B cell (primary cell): ENCODE data around the gene NOS1AP. TPM values are rescaled to one million over a fixed set of nuclear protein-coding genes. Genes with fewer than 3 reads are reported as not detected.

ENCODE experiments used
- ATAC-seq: fragments of 200-7000 bp; cut with Tn5 transposase; one replicate; pipeline ENCODE4 v1.10.0; 2021; ENCODE audit warnings: low read depth, mild to moderate bottlenecking, moderate number of reproducible peaks, moderate library complexity
- CTCF ChIA-PET: fragments of 350-600 bp; sonication (Branson Sonifier 250); formaldehyde crosslinking; loops from one replicate; lab custom pipeline; 2021; ENCODE audit warnings: antibody characterized with exemption, inconsistent platforms; lab: Charles Lee
- POLR2A ChIA-PET: fragments of 350-600 bp; sonication (Branson Sonifier 250); formaldehyde crosslinking; loops from one replicate; lab custom pipeline; 2021; ENCODE audit warnings: antibody characterized with exemption; lab: Charles Lee
- DNase-seq: peaks from one replicate; pipeline ENCODE4 v3.0.0; 2013
- H2AFZ ChIP-seq: 2 replicates; pipeline ENCODE4 v1.6.1; 2012; ENCODE audit warnings: mild to moderate bottlenecking, low read depth, low read length; ENCODE audit not compliant: insufficient read depth, poor library complexity, severe bottlenecking
- H3K27ac ChIP-seq, 2 donors: 1 replicate in 1 of 2; 2 replicates in 1 of 2; pipeline ENCODE4 v1.5.1; 2012 to 2013; ENCODE audit warnings: low read length in 2 of 2, mild to moderate bottlenecking in 2 of 2, moderate library complexity in 1 of 2
- H3K27me3 ChIP-seq, 4 experiments: fragments of 200-600 bp in 1 of 4; sonication (generic) in 1 of 4; replicated peaks in 1 of 4; 1 replicate in 2 of 4; 2 replicates in 2 of 4; pipeline versions ENCODE4 v1.6.1 to v1.7.0; 2013 to 2016; ENCODE audit warnings: low read length in 3 of 4, mild to moderate bottlenecking in 2 of 4, mixed read lengths in 1 of 4, moderate library complexity in 1 of 4; ENCODE audit not compliant: insufficient read depth in 4 of 4, control insufficient read depth in 3 of 4; ENCODE audit errors: control extremely low read depth in 1 of 4
- H3K36me3 ChIP-seq, 2 experiments: replicated peaks in 1 of 2; 1 replicate in 1 of 2; 2 replicates in 1 of 2; pipeline versions ENCODE4 v1.6.1 to v1.7.1; 2013; ENCODE audit warnings: low read length in 1 of 2; ENCODE audit not compliant: insufficient read depth in 2 of 2, control insufficient read depth in 1 of 2; ENCODE audit errors: control extremely low read depth in 1 of 2, extremely low read depth in 1 of 2
- H3K4me1 ChIP-seq, 2 donors: fragments of 200-600 bp in 1 of 2; sonication (generic) in 1 of 2; 1 replicate in 1 of 2; 2 replicates in 1 of 2; pipeline versions ENCODE4 v1.5.1 to v1.6.1; 2013 to 2017; ENCODE audit warnings: low read length in 2 of 2; ENCODE audit not compliant: control insufficient read depth in 2 of 2, insufficient read depth in 2 of 2
- H3K4me2 ChIP-seq: replicated peaks from 2 replicates; pipeline ENCODE3; 2012; ENCODE audit warnings: mild to moderate bottlenecking, low read depth, low read length; ENCODE audit not compliant: poor library complexity, severe bottlenecking
- H3K4me3 ChIP-seq, 5 experiments: fragments of 200-600 bp in 1 of 5; sonication (generic) in 1 of 5; 1 replicate in 3 of 5; 2 replicates in 2 of 5; pipeline versions ENCODE4 v1.5.1 to v1.7.0; 2011 to 2016; ENCODE audit warnings: low read length in 4 of 5, mild to moderate bottlenecking in 4 of 5, low read depth in 2 of 5, control low read depth in 1 of 5, moderate library complexity in 1 of 5; ENCODE audit not compliant: insufficient read depth in 1 of 5; ENCODE audit errors: control extremely low read depth in 1 of 5, extremely low read depth in 1 of 5
- H3K79me2 ChIP-seq: fragments of 200-600 bp; sonication (generic); one replicate; pipeline ENCODE4 v1.6.0; 2016; ENCODE audit warnings: low read length; ENCODE audit not compliant: control insufficient read depth, insufficient read depth
- H3K9ac ChIP-seq: fragments of 200-600 bp; sonication (generic); 2 replicates; pipeline ENCODE4 v1.6.1; 2017; ENCODE audit warnings: mild to moderate bottlenecking, low read length, moderate library complexity
- H3K9me3 ChIP-seq, 3 donors: one replicate each; pipeline versions ENCODE4 v1.6.1 to v1.7.1; 2013; ENCODE audit warnings: low read length in 2 of 3; ENCODE audit not compliant: control insufficient read depth in 2 of 3, insufficient read depth in 1 of 3; ENCODE audit errors: control extremely low read depth in 1 of 3
- H4K20me1 ChIP-seq: 2 replicates; pipeline ENCODE4 v1.6.0; 2012; ENCODE audit warnings: mild to moderate bottlenecking, low read length; ENCODE audit not compliant: insufficient read depth, control insufficient read depth, poor library complexity, severe bottlenecking
- H3K27ac Mint-ChIP-seq: one replicate; pipeline ENCODE4 v1.8.0; 2021; ENCODE audit warnings: mixed read lengths
- H3K27me3 Mint-ChIP-seq: one replicate; pipeline ENCODE4 v1.8.0; 2021; ENCODE audit warnings: mixed read lengths
- H3K4me1 Mint-ChIP-seq: one replicate; pipeline ENCODE4 v1.8.0; 2021; ENCODE audit warnings: mixed read lengths
- H3K4me3 Mint-ChIP-seq: one replicate; pipeline ENCODE4 v1.8.0; 2021; ENCODE audit warnings: mixed read lengths
- H3K9me3 Mint-ChIP-seq: one replicate; pipeline ENCODE4 v1.8.0; 2022; ENCODE audit warnings: mixed read lengths; ENCODE audit not compliant: insufficient read depth
- EZH2 ChIP-seq: IDR thresholded peaks from 2 replicates; pipeline ENCODE4 v1.6.1; 2012; ENCODE audit warnings: borderline replicate concordance, low read depth, mild to moderate bottlenecking, moderate library complexity, low read length; ENCODE audit not compliant: insufficient read depth, poor library complexity, severe bottlenecking
- WGBS: methylation state at CpG from one replicate; pipeline ENCODE4 v1.1.5; 2013; ENCODE audit warnings: missing lambda C conversion rate; ENCODE audit not compliant: insufficient coverage; 5-methylcytosine and 5-hydroxymethylcytosine counted together
- intact Hi-C: fragments of 100-400 bp; cut with micrococcal nuclease; formaldehyde crosslinking; loops from one replicate; pipeline ENCODE4 v1.10.0; 2022
- polyA plus RNA-seq: library from polyadenylated mRNA; depleted of rRNA; stranded (reverse); fragments of >200 nt; gene quantifications from 2 replicates; pipeline ENCODE4 v1.2.3, GENCODE V29; 2012
- total RNA-seq, 2 donors: library from RNA; stranded (reverse); fragments of 120-200 nt in 1 of 2; gene quantifications; 1 replicate in 1 of 2; 2 replicates in 1 of 2; pipeline versions ENCODE4 v1.2.3 to v1.2.4, GENCODE V29; 2013 to 2022
- TF ChIP-seq, protein P1 (sequence below): fragments of 200-600 bp; IDR thresholded peaks from one replicate; pipeline ENCODE4 v1.8.0; 2022; ENCODE audit warnings: antibody characterized with exemption, mild to moderate bottlenecking

Gene NOS1AP
- total and polyA plus RNA-seq, 2 donors (not counting 1 experiment from before 2014, with no cell fraction given): 0.32 TPM; not detected in 1

GRCh38 chr1:162398999-162399580 is 329.6 kb downstream of the NOS1AP start:
- Histone ChIP-seq H3K9ac (no peak overlapping the region), H3K27ac (no peak overlapping the region), H3K36me3 (no peaks in the 10 kb centered on the region), H3K4me3 (no peak overlapping the region), H3K79me2 (no peaks in the 10 kb centered on the region), H3K4me1 (no peaks in the 10 kb centered on the region), H3K27me3 (peaks cover 0 to 8% (median 2%) of the 10 kb centered on the region in 4 experiments), H2AFZ (no peak overlapping the region), H3K9me3 (no peaks in the 10 kb centered on the region), H3K4me2 (no peak overlapping the region), H4K20me1 (no peaks in the 10 kb centered on the region)
- intact Hi-C loops: no loop called here
- Mint-ChIP-seq H3K4me3 (no peak overlapping the region), H3K4me1 (no peaks in the 10 kb centered on the region), H3K27ac (no peak overlapping the region), H3K27me3 (peaks cover 51% of the 10 kb centered on the region), H3K9me3 (no peaks in the 10 kb centered on the region)
- CTCF ChIA-PET: no interaction called here
- POLR2A ChIA-PET: no interaction called here
- WGBS: 100% methylated on average over 3 of the region's 8 CpGs
- no peak for DNase-seq
- no peak for ATAC-seq
- TF ChIP-seq EZH2: no peak

- no peaks in the 10 kb centered on the region for H3K4me1 ChIP-seq
- H3K27ac Mint-ChIP-seq: no peak overlapping the region
- H3K27ac ChIP-seq: no peak overlapping the region
- no peaks in the 10 kb centered on the region for H3K9me3 ChIP-seq
- WGBS: 98% methylated on average over 8 of the region's 10 CpGs
- DNase-seq: no peak
- no peak overlapping the region for H3K4me2 ChIP-seq
- CTCF ChIA-PET: no interaction called here
- H4K20me1 ChIP-seq: no peaks in the 10 kb centered on the region
- no peaks in the 10 kb centered on the region for H3K36me3 ChIP-seq
- POLR2A ChIA-PET: no interaction called here
- peaks cover 50% of the 10 kb centered on the region for H3K27me3 Mint-ChIP-seq
- intact Hi-C loops: no loop called here
- H3K79me2 ChIP-seq: no peaks in the 10 kb centered on the region
- H3K9me3 Mint-ChIP-seq: no peaks in the 10 kb centered on the region
- no peak overlapping the region for H3K4me3 Mint-ChIP-seq
- H3K4me3 ChIP-seq: no peak overlapping the region
- H2AFZ ChIP-seq: no peak overlapping the region
- peaks cover 0 to 8% (median 2%) of the 10 kb centered on the region in 4 experiments for H3K27me3 ChIP-seq
- ATAC-seq: no peak
- no peaks in the 10 kb centered on the region for H3K4me1 Mint-ChIP-seq
- TF ChIP-seq, protein P1, sequence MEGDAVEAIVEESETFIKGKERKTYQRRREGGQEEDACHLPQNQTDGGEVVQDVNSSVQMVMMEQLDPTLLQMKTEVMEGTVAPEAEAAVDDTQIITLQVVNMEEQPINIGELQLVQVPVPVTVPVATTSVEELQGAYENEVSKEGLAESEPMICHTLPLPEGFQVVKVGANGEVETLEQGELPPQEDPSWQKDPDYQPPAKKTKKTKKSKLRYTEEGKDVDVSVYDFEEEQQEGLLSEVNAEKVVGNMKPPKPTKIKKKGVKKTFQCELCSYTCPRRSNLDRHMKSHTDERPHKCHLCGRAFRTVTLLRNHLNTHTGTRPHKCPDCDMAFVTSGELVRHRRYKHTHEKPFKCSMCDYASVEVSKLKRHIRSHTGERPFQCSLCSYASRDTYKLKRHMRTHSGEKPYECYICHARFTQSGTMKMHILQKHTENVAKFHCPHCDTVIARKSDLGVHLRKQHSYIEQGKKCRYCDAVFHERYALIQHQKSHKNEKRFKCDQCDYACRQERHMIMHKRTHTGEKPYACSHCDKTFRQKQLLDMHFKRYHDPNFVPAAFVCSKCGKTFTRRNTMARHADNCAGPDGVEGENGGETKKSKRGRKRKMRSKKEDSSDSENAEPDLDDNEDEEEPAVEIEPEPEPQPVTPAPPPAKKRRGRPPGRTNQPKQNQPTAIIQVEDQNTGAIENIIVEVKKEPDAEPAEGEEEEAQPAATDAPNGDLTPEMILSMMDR: no peak
- no peak for TF ChIP-seq EZH2
- no peak overlapping the region for H3K9ac ChIP-seq
Observed at GRCh38 chr1:162400790-162401355, 331.4 kb downstream of the NOS1AP start.
